SK-N-SH treated with all-trans-retinoic acid at 6 μM for 48 hours (cell line): ENCODE results near the gene LCP1.

Experiments used
- ATAC-seq: fragments of 200-7000 bp; cut with Tn5 transposase; 3 replicates; pipeline ENCODE4 v1.9.1; 2020; ENCODE audit warnings: mild to moderate bottlenecking, moderate library complexity
- ARNTL ChIP-seq: fragments of 450-650 bp; formaldehyde crosslinking; IDR thresholded peaks from 2 replicates; pipeline ENCODE4 v1.5.0; 2020; ENCODE audit warnings: low read depth, mild to moderate bottlenecking, moderate library complexity, borderline replicate concordance
- BACH2 ChIP-seq: fragments of 250-450 bp; sonication (Bioruptor Pico); IDR thresholded peaks from 2 replicates; pipeline ENCODE4 v1.9.0; 2021; ENCODE audit warnings: mild to moderate bottlenecking, borderline replicate concordance
- CREB5 ChIP-seq: fragments of 250-450 bp; sonication (Bioruptor Pico); IDR thresholded peaks from 2 replicates; pipeline ENCODE4 v1.5.1; 2020; ENCODE audit warnings: low read depth, mild to moderate bottlenecking, moderate library complexity
- CSDC2 ChIP-seq: fragments of 250-450 bp; sonication (Bioruptor Pico); IDR thresholded peaks from 2 replicates; pipeline ENCODE4 v1.5.0; 2020; ENCODE audit warnings: mild to moderate bottlenecking, moderate library complexity
- CSRNP3 ChIP-seq: fragments of 250-450 bp; sonication (Bioruptor Pico); IDR thresholded peaks from 2 replicates; pipeline ENCODE4 v1.5.1; 2021; ENCODE audit warnings: mild to moderate bottlenecking, moderate library complexity
- ESRRG ChIP-seq: fragments of 250-450 bp; sonication (Bioruptor Pico); IDR thresholded peaks from 2 replicates; pipeline ENCODE4 v1.6.1; 2021; ENCODE audit warnings: mild to moderate bottlenecking
- GLIS3 ChIP-seq: fragments of 250-450 bp; sonication (Bioruptor Pico); IDR thresholded peaks from 2 replicates; pipeline ENCODE4 v1.5.0; 2020; ENCODE audit warnings: mild to moderate bottlenecking, moderate library complexity
- ISL1 ChIP-seq: fragments of 250-450 bp; sonication (Bioruptor Pico); IDR thresholded peaks from 2 replicates; pipeline ENCODE4 v2.1.2; 2022; ENCODE audit warnings: mild to moderate bottlenecking, moderate library complexity
- OSR1 ChIP-seq: fragments of 250-450 bp; sonication (Bioruptor Pico); IDR thresholded peaks from 2 replicates; pipeline ENCODE4 v1.8.0; 2022; ENCODE audit warnings: moderate library complexity, mild to moderate bottlenecking, inconsistent platforms
- PATZ1 ChIP-seq: fragments of 250-450 bp; sonication (Bioruptor Pico); IDR thresholded peaks from 2 replicates; pipeline ENCODE4 v1.8.0; 2020; ENCODE audit warnings: mild to moderate bottlenecking, moderate library complexity, borderline replicate concordance
- POU6F1 ChIP-seq: fragments of 250-450 bp; sonication (Bioruptor Pico); IDR thresholded peaks from 2 replicates; pipeline ENCODE4 v1.8.0; 2021; ENCODE audit warnings: low read depth, mild to moderate bottlenecking, moderate library complexity, borderline replicate concordance
- PPARA ChIP-seq: fragments of 250-450 bp; sonication (Bioruptor Pico); IDR thresholded peaks from 2 replicates; pipeline ENCODE4 v1.5.0; 2020; ENCODE audit warnings: mild to moderate bottlenecking, borderline replicate concordance
- RARB ChIP-seq: fragments of 250-450 bp; sonication (Bioruptor Pico); IDR thresholded peaks from 2 replicates; pipeline ENCODE4 v1.8.0; 2021; ENCODE audit warnings: mild to moderate bottlenecking, moderate library complexity
- SNAI2 ChIP-seq: fragments of 250-450 bp; sonication (Bioruptor Pico); IDR thresholded peaks from 2 replicates; pipeline ENCODE4 v1.5.0; 2020; ENCODE audit warnings: mild to moderate bottlenecking, moderate library complexity
- TCF4 ChIP-seq: fragments of 250-450 bp; sonication (Bioruptor Pico); IDR thresholded peaks from 2 replicates; pipeline ENCODE4 v1.8.0; 2021; ENCODE audit warnings: mild to moderate bottlenecking, moderate library complexity, borderline replicate concordance
- TOX ChIP-seq: fragments of 250-450 bp; sonication (Bioruptor Pico); IDR thresholded peaks from 2 replicates; pipeline ENCODE4 v1.8.0; 2021; ENCODE audit warnings: mild to moderate bottlenecking, moderate library complexity, borderline replicate concordance
- TSHZ2 ChIP-seq: fragments of 250-450 bp; sonication (Bioruptor Pico); IDR thresholded peaks from 2 replicates; pipeline ENCODE4 v1.5.0; 2020; ENCODE audit warnings: mild to moderate bottlenecking, moderate library complexity
- ZC3H10 ChIP-seq: fragments of 250-450 bp; sonication (Bioruptor Pico); IDR thresholded peaks from 2 replicates; pipeline ENCODE4 v1.5.1; 2021; ENCODE audit warnings: mild to moderate bottlenecking, moderate library complexity
- ZFP3 ChIP-seq: fragments of 250-450 bp; sonication (Bioruptor Pico); IDR thresholded peaks from 2 replicates; pipeline ENCODE4 v1.5.0; 2020; ENCODE audit warnings: mild to moderate bottlenecking, moderate library complexity
- ZNF565 ChIP-seq: fragments of 450-650 bp; formaldehyde crosslinking; conservative IDR thresholded peaks from 2 replicates; pipeline ENCODE4 v1.5.0; 2020; ENCODE audit warnings: low read depth, mild to moderate bottlenecking, moderate library complexity
- ZNF70 ChIP-seq: fragments of 450-650 bp; formaldehyde crosslinking; IDR thresholded peaks from 2 replicates; pipeline ENCODE4 v1.5.0; 2020; ENCODE audit warnings: mild to moderate bottlenecking, moderate library complexity
- ZNF8 ChIP-seq: fragments of 450-650 bp; formaldehyde crosslinking; IDR thresholded peaks from 2 replicates; pipeline ENCODE4 v1.5.0; 2020; ENCODE audit warnings: mild to moderate bottlenecking, moderate library complexity

The LCP1 gene

GRCh38 chr13:46079770-46080169 lies 102.2 kb downstream of the LCP1 start:
- ATAC-seq: no peak

GRCh38 chr13:46077265-46077664 lies 104.7 kb downstream of the LCP1 start:
- TF ChIP-seq PPARA (no peak), SNAI2 (no peak), ZNF565 (CRISPR knock-in tag) (no peak), RARB (CRISPR knock-in tag) (no peak), TOX (CRISPR knock-in tag) (no peak), ISL1 (no peak), TSHZ2 (CRISPR knock-in tag) (no peak), ZC3H10 (CRISPR knock-in tag) (no peak), ARNTL (CRISPR knock-in tag) (no peak), ZNF8 (no peak), GLIS3 (CRISPR knock-in tag) (no peak), BACH2 (CRISPR knock-in tag) (no peak), TCF4 (CRISPR knock-in tag) (no peak), CSRNP3 (CRISPR knock-in tag) (no peak), PATZ1 (CRISPR knock-in tag) (no peak), POU6F1 (CRISPR knock-in tag) (no peak), ZFP3 (no peak), CSDC2 (CRISPR knock-in tag) (no peak)
- ATAC-seq: no peak

More at GRCh38 chr13:46079770-46080169, 102.2 kb downstream of the LCP1 start:
- TF ChIP-seq ARNTL (CRISPR knock-in tag) (no peak), TOX (CRISPR knock-in tag) (no peak), ESRRG (no peak)

- no peak for TF ChIP-seq ZFP3
- TF ChIP-seq ZNF8: no peak
- TF ChIP-seq ISL1: no peak
- TF ChIP-seq ZC3H10 (CRISPR knock-in tag): no peak
- no peak for TF ChIP-seq ZNF70
- TF ChIP-seq ESRRG: no peak
- TF ChIP-seq CSDC2 (CRISPR knock-in tag): no peak
- no peak for TF ChIP-seq CREB5
- TF ChIP-seq GLIS3 (CRISPR knock-in tag): no peak
- no peak for TF ChIP-seq TSHZ2 (CRISPR knock-in tag)
- no peak for TF ChIP-seq OSR1 (CRISPR knock-in tag)
- no peak for TF ChIP-seq ZNF565 (CRISPR knock-in tag)
- TF ChIP-seq TOX (CRISPR knock-in tag): no peak
- TF ChIP-seq ARNTL (CRISPR knock-in tag): no peak
- TF ChIP-seq, all 23 proteins: peak for 0
- no peak for ATAC-seq
Measured at GRCh38 chr13:46076827-46077226, 105.2 kb downstream of the LCP1 start.
